PFSK-1 (cell line): ENCODE measurements around the gene ZBTB37.

Experiments used
- POLR2AphosphoS5 ChIP-seq: IDR thresholded peaks from 2 replicates; pipeline ENCODE4 v1.6.1; 2012; ENCODE audit warnings: low read depth, mild to moderate bottlenecking, control low read depth, low read length, moderate library complexity
- SIN3A ChIP-seq: IDR thresholded peaks from 2 replicates; pipeline ENCODE4 v1.6.1; 2012; ENCODE audit warnings: mild to moderate bottlenecking, low read length, moderate library complexity, borderline replicate concordance; ENCODE audit not compliant: insufficient read depth
- TAF1 ChIP-seq: IDR thresholded peaks from 2 replicates; pipeline ENCODE4 v1.6.1; 2012; ENCODE audit warnings: low read length, control low read depth, borderline replicate concordance; ENCODE audit not compliant: insufficient read depth
- TF ChIP-seq, protein P1 (sequence below), 2 experiments: IDR thresholded peaks; 2 replicates each; pipeline versions ENCODE4 v1.6.1 to v1.8.0; 2011 to 2012; ENCODE audit warnings: low read depth in 2 of 2, low read length in 2 of 2, control low read depth in 1 of 2, inconsistent platforms in 1 of 2, mild to moderate bottlenecking in 1 of 2, moderate library complexity in 1 of 2; ENCODE audit not compliant: insufficient read depth in 1 of 2

- TF ChIP-seq POLR2AphosphoS5 (no peak), TAF1 (no peak), SIN3A (no peak)
- TF ChIP-seq, protein P1, sequence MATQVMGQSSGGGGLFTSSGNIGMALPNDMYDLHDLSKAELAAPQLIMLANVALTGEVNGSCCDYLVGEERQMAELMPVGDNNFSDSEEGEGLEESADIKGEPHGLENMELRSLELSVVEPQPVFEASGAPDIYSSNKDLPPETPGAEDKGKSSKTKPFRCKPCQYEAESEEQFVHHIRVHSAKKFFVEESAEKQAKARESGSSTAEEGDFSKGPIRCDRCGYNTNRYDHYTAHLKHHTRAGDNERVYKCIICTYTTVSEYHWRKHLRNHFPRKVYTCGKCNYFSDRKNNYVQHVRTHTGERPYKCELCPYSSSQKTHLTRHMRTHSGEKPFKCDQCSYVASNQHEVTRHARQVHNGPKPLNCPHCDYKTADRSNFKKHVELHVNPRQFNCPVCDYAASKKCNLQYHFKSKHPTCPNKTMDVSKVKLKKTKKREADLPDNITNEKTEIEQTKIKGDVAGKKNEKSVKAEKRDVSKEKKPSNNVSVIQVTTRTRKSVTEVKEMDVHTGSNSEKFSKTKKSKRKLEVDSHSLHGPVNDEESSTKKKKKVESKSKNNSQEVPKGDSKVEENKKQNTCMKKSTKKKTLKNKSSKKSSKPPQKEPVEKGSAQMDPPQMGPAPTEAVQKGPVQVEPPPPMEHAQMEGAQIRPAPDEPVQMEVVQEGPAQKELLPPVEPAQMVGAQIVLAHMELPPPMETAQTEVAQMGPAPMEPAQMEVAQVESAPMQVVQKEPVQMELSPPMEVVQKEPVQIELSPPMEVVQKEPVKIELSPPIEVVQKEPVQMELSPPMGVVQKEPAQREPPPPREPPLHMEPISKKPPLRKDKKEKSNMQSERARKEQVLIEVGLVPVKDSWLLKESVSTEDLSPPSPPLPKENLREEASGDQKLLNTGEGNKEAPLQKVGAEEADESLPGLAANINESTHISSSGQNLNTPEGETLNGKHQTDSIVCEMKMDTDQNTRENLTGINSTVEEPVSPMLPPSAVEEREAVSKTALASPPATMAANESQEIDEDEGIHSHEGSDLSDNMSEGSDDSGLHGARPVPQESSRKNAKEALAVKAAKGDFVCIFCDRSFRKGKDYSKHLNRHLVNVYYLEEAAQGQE (IDR thresholded peaks at IDR 0.05; ENCODE audit: insufficient read depth in 1 of 2, low read depth in 2 of 2, low read length in 2 of 2): no peak
Measured at GRCh38 chr1:173903827-173904531, 35.8 kb downstream of the ZBTB37 start.
